ENCODE measurements around the gene SDHAF2.

DNA sequence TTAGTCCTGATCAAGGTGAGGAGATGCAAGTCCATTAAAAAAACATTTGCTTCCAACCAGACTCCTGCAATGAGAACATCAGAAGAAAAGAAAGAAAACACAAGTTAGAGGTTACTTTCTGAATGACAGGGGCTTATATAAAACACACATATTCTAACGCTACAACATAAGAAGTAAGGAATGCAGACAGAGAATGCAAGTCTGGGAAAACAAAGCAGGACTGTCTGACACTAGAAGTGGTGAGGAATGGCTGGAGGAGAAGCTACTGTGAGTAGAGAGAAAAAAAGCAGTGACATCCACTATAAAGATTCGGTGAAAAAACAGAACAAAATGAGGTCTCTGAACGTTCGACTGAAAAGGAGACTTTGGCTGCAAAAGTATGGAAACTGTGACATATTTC lies 25.3 kb upstream of the SDHAF2 start:
- TF ChIP-seq CTCF (IDR thresholded peaks at IDR 0.05) = no peak
- TF ChIP-seq POLR2A (IDR thresholded peaks at IDR 0.05) = no peak
- no peak for TF ChIP-seq POLR2AphosphoS5 (IDR thresholded peaks at IDR 0.05)

Measured in upper lobe of left lung (tissue), 4 donors.